ENCODE data around the gene PCDHA1.
A peak's percentile ranks its signal among the peaks of the same experiment; 100 is the strongest.

Gene PCDHA1

GRCh38 chr5:140855772-140856674 lies 70.1 kb downstream of the PCDHA1 start, which contains the start of gene PCDHA10:
Gene PCDHA10, plus strand, starts transcription at chr5:140855897. Its CDS starts 152 bp downstream, at chr5:140856049.
- TF ChIP-seq EZH2phosphoT487 (IDR thresholded peaks at IDR 0.05; ENCODE audit: low read depth) (no peak), CTCF (IDR thresholded peaks at IDR 0.05; ENCODE audit: low read depth, low read length) (0 out of 2 replicates have a peak, but pooled peaks have one; percentile 9)
- no peaks in the 10 kb centered on the region for H3K36me3 ChIP-seq (replicated peaks; ENCODE audit: low read depth, low read length)
- H3K27me3 ChIP-seq (ENCODE audit: low read depth, low read length): no peaks in the 10 kb centered on the region
- no peak within 1 kb of the TSS for H3K9ac ChIP-seq (ENCODE audit: low read length)
- no peaks in the 10 kb centered on the region for H3K79me2 ChIP-seq (ENCODE audit: low read length)
- no peaks in the 10 kb centered on the region for H4K20me1 ChIP-seq (ENCODE audit: insufficient read depth, low read length)
- no peak within 1 kb of the TSS for H3K4me3 ChIP-seq (ENCODE audit: low read length)
- H3K4me2 ChIP-seq (ENCODE audit: low read length): no peak within 1 kb of the TSS
- no peaks in the 10 kb centered on the region for H3K9me3 ChIP-seq (ENCODE audit: insufficient read depth, low read length)
- H2AFZ ChIP-seq (ENCODE audit: low read depth, low read length): no peak within 1 kb of the TSS
- no peaks in the 10 kb centered on the region for H3K4me1 ChIP-seq (ENCODE audit: low read length)
- H3K27ac ChIP-seq (ENCODE audit: low read length): no peak within 1 kb of the TSS

GRCh38 chr5:140857177-140857986 lies 71.4 kb downstream of the PCDHA1 start:
- Histone ChIP-seq H3K4me3 (ENCODE audit: low read length) (no peak overlapping the region), H3K4me1 (ENCODE audit: low read length) (no peaks in the 10 kb centered on the region), H3K9me3 (ENCODE audit: insufficient read depth, low read length) (no peaks in the 10 kb centered on the region), H3K36me3 (replicated peaks; ENCODE audit: low read depth, low read length) (no peaks in the 10 kb centered on the region), H3K9ac (ENCODE audit: low read length) (no peak overlapping the region), H3K27me3 (ENCODE audit: low read depth, low read length) (no peaks in the 10 kb centered on the region), H3K79me2 (ENCODE audit: low read length) (no peaks in the 10 kb centered on the region), H4K20me1 (ENCODE audit: insufficient read depth, low read length) (no peaks in the 10 kb centered on the region), H3K27ac (ENCODE audit: low read length) (no peak overlapping the region), H3K4me2 (ENCODE audit: low read length) (no peak overlapping the region), H2AFZ (ENCODE audit: low read depth, low read length) (no peak overlapping the region)
- no peak for TF ChIP-seq CTCF (IDR thresholded peaks at IDR 0.05; ENCODE audit: low read depth, low read length)
- TF ChIP-seq EZH2phosphoT487 (IDR thresholded peaks at IDR 0.05; ENCODE audit: low read depth): no peak

- Histone ChIP-seq H3K27ac (ENCODE audit: low read length) (no peak overlapping the region), H3K4me3 (ENCODE audit: low read length) (no peak overlapping the region)
- no peak for TF ChIP-seq EZH2phosphoT487 (IDR thresholded peaks at IDR 0.05; ENCODE audit: low read depth)
- no peak for TF ChIP-seq CTCF (IDR thresholded peaks at IDR 0.05; ENCODE audit: low read depth, low read length)
These were observed 72.0 kb downstream of the PCDHA1 start for GRCh38 chr5:140857987-140858240.

More at GRCh38 chr5:140857987-140858240, 72.0 kb downstream of the PCDHA1 start:
- Histone ChIP-seq H3K4me1 (ENCODE audit: low read length) (no peaks in the 10 kb centered on the region), H2AFZ (ENCODE audit: low read depth, low read length) (no peak overlapping the region), H3K79me2 (ENCODE audit: low read length) (no peaks in the 10 kb centered on the region), H3K27me3 (ENCODE audit: low read depth, low read length) (no peaks in the 10 kb centered on the region), H3K4me2 (ENCODE audit: low read length) (no peak overlapping the region), H3K9me3 (ENCODE audit: insufficient read depth, low read length) (no peaks in the 10 kb centered on the region), H3K9ac (ENCODE audit: low read length) (no peak overlapping the region), H4K20me1 (ENCODE audit: insufficient read depth, low read length) (no peaks in the 10 kb centered on the region), H3K36me3 (replicated peaks; ENCODE audit: low read depth, low read length) (no peaks in the 10 kb centered on the region)

All from OCI-LY3 (cell line).